HepG2 (cell line): Measurements from ENCODE around the gene RNU7-1.
A peak's percentile ranks its signal among the peaks of the same experiment; 100 is the strongest.

Experiments
- BRD4 ChIP-seq: sonication (generic); formaldehyde crosslinking; IDR thresholded peaks from 2 replicates; pipeline ENCODE4 v1.4.0; 2020; ENCODE audit warnings: missing genetic modification reagents
- CTCF ChIP-seq: sonication (generic); formaldehyde crosslinking; IDR thresholded peaks from 2 replicates; pipeline ENCODE4 v1.5.0; 2020; ENCODE audit warnings: mild to moderate bottlenecking, missing genetic modification reagents, moderate library complexity
- EP300 ChIP-seq, 3 experiments: sonication (generic) in 1 of 3; formaldehyde crosslinking in 1 of 3; IDR thresholded peaks; 2 replicates each; pipeline versions ENCODE4 v1.5.1 to v1.6.1; 2011 to 2020; ENCODE audit warnings: low read depth in 2 of 3, low read length in 2 of 3, borderline replicate concordance in 1 of 3, improper control_type of control experiment in 1 of 3, mild to moderate bottlenecking in 1 of 3, missing genetic modification reagents in 1 of 3, moderate library complexity in 1 of 3
- ETS1 ChIP-seq: sonication (generic); formaldehyde crosslinking; IDR thresholded peaks from 2 replicates; pipeline ENCODE4 v1.4.0; 2020; ENCODE audit warnings: missing genetic modification reagents
- NCOR1 ChIP-seq: fragments of 200-600 bp; sonication (generic); IDR thresholded peaks from 2 replicates; pipeline ENCODE4 v1.7.0; 2017; ENCODE audit warnings: antibody characterized with exemption, low read length, borderline replicate concordance
- NFIC ChIP-seq: IDR thresholded peaks from 2 replicates; pipeline ENCODE4 v1.6.1; 2012; ENCODE audit warnings: mild to moderate bottlenecking, low read length, inconsistent platforms
- POLR2A ChIP-seq, 2 experiments: IDR thresholded peaks; 2 replicates each; pipeline ENCODE4 v1.6.1; 2011; ENCODE audit warnings: low read depth in 2 of 2, low read length in 2 of 2, mild to moderate bottlenecking in 1 of 2, moderate library complexity in 1 of 2; ENCODE audit not compliant: insufficient read depth in 1 of 2
- POLR2AphosphoS2 ChIP-seq: IDR thresholded peaks from 2 replicates; pipeline ENCODE4 v1.6.1; 2011; ENCODE audit warnings: low read depth, low read length, improper control_type of control experiment
- SP2 ChIP-seq: sonication (generic); formaldehyde crosslinking; IDR thresholded peaks from 2 replicates; pipeline ENCODE4 v1.5.1; 2020; ENCODE audit warnings: mild to moderate bottlenecking, missing genetic modification reagents
- SRF ChIP-seq: IDR thresholded peaks from 2 replicates; pipeline ENCODE4 v1.6.1; 2011; ENCODE audit warnings: mild to moderate bottlenecking, low read depth, low read length, moderate library complexity
- YY1 ChIP-seq: IDR thresholded peaks from 2 replicates; pipeline ENCODE4 v1.6.1; 2011; ENCODE audit warnings: low read length, low read depth, moderate library complexity, mild to moderate bottlenecking; ENCODE audit not compliant: insufficient read depth, insufficient replicate concordance
- ZBTB34 ChIP-seq: sonication (generic); formaldehyde crosslinking; IDR thresholded peaks from 2 replicates; pipeline ENCODE4 v1.8.0; 2022; ENCODE audit warnings: mild to moderate bottlenecking, missing genetic modification reagents

- TF ChIP-seq CTCF (CRISPR knock-in tag) (no peak), ZBTB34 (no peak), ETS1 (CRISPR knock-in tag) (no peak), NFIC (no peak), POLR2AphosphoS2 (no peak), POLR2A (IDR thresholded peaks at IDR 0.05; ENCODE audit: insufficient read depth in 1 of 2, low read depth in 2 of 2, low read length in 2 of 2) (peak in 1 of 2 experiments; percentile 24; a peak in 1 of 4 replicates), YY1 (no peak), BRD4 (CRISPR knock-in tag) (no peak), EP300 (IDR thresholded peaks at IDR 0.05; ENCODE audit: low read depth in 2 of 2, low read length in 2 of 2) (no peak), EP300 (CRISPR knock-in tag; IDR thresholded peaks at IDR 0.05; ENCODE audit: borderline replicate concordance) (no peak), SP2 (CRISPR knock-in tag) (no peak), NCOR1 (no peak), SRF (no peak)
Measured at GRCh38 chr12:6899837-6900519, 43.6 kb upstream of the RNU7-1 start.
